Activated gamma-delta T cell treated with anti-CD3 and anti-CD28 coated beads, Interleukin-2, amount 50 U/mL, for 16 hours (primary cell): ENCODE data around the gene HOXA9.

ENCODE experiments used
- DNase-seq: peaks from one replicate; pipeline ENCODE4 v3.0.0-alpha.2; 2020; ENCODE audit warnings: low read depth

Gene HOXA9

GRCh38 chr7:27141137-27141922 is 24.0 kb downstream of the HOXA9 start:
- DNase-seq, result no peak

GRCh38 chr7:27140126-27140857 is 25.0 kb downstream of the HOXA9 start:
- DNase-seq, result no peak

GRCh38 chr7:27139334-27140125 is 25.8 kb downstream of the HOXA9 start:
- DNase-seq, result no peak

DNA sequence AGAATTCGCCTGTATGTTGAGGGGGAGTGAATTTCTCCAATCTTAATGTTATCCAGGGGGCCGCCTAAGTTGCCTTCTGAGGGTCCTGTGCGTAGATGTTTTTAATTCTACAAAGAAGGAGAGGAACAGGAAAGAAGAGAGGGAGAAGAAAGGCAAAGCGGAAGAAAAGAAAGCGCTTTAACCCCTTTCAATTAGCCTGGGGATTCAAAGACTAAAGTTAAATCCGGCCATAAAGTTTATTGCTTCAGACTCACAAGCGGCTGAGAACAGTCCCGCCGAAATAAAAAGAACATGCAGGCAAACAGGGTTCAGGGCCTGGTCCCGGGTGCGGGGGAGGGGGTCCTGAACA is 26.4 kb downstream of the HOXA9 start:
- DNase-seq, result no peak

DNA sequence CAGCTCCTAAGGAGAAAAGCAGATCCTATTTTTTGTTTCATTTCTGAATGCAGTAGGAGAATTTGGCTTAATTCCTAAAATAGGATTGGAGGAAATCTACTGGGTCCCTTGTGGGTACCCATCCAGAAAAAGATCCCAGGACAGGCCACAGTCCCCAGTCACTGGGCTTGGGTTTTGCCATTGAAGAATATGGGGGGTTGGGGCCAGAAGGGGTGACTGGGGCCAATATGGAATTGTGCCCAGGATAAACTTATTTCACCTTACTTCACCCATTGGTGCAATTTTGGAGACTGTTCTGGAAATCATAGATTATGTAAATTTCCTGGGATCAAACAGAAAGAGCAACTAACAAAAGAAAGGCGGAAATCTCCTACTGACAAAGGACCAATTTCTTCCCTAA is 26.9 kb downstream of the HOXA9 start:
- DNase-seq, result no peak

GRCh38 chr7:27137640-27138315 is 27.6 kb downstream of the HOXA9 start:
- DNase-seq, result no peak

DNA sequence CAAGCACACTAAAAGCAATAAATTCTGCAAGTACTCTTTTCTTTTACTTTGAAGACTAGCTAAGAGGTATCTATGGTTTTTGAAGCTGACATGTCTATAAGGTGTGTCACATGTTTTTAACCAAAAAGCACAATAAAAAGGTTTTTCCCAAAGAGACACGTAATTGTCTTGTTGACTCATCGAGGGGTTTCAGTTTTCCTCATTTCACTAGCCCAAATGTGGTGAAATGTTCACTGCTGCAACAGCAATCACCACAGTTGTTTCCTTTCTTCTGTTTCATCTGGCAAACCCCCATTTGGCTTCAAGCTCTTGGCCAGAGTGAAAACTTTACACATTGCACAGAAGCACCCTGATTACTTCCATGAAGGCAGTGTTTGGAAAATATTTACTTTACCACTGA is 30.9 kb downstream of the HOXA9 start:
- DNase-seq, result no peak

- no peak for DNase-seq
Observed at GRCh38 chr7:27133409-27134231, 31.7 kb downstream of the HOXA9 start.

DNA sequence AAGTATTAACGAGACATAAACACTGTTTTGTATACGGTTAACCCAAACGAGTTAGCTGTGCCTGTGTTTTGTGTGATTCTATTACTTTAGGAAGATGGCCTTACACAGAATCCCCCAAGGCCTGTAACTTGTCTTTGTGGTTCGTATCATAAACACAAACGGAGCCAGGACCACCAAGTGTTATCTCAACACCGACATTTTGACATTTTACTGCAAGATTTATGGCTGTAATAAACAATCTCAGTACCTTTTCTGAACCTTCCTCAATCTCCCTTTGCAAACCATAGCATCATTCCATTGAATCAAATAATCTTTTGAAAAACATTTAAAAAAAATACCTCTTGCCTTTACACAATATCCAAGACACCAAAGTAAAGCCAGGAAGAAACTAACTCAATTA is 32.4 kb downstream of the HOXA9 start:
- no peak for DNase-seq

DNA sequence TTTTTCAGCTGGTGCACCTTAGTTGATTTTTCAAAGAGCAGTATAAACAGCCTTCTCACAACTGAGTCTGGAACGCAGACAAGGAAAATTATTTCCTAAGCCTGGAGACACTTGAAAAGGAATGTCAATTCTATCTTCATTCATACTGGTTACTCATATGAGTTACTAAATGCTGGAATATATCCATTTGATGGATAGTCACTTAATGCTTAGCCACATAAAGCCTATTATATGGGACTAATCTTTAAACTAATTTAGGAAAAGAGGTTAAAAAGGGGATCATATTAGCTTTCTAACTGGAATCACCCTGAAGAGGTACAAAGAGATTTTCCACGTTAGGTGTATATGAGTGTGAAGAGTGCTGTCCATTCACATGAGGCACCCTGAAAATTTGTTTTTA is 33.1 kb downstream of the HOXA9 start:
- DNase-seq, result no peak

GRCh38 chr7:27131390-27131819 is 33.9 kb downstream of the HOXA9 start:
- no peak for DNase-seq

DNA sequence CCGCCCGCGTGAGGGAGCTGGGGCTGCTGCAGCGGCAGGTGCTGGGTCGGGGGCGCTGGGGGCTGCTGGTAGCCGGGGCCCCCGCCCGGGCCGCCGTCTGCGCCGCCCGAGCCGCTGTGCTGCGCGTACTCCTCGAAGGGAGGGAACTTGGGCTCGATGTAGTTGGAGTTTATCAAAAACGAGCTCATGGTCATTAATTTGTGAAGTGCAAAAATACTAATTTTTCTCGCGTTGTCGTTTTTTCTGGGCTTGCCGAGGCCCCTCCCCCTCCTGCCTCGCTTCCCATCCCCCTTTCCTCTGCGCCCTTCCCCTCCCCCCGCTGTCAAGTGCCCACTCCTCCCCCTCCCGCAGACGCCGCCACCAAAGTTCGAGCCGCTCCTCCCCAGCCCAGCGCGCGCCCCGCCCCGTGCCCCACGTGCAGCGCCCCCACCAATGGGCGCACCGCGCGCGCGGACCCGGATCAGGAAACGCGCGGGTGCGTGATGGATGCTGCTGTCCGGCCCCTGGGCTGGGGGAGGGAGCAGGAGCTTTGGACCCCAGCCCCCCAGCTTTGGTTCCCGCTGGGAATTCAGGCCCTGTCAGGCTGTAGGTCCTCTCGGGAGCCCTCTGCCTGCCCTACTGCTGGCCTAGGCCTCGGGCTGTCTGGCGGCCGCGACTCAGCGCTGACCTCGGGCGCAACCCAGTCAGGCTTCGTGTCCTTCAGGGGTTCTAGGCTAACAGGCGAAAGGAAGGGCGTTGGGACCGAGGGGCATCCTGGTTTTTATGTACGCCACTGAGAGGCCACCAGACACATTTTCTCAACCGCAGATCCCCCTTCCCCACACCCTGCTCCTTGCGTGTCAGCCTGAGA is 34.6 kb downstream of the HOXA9 start, which contains the start of gene HOXA4:
HOXA4 (minus strand) TSS at position 218 of the 850 bp plus-strand sequence; CDS start at position 194, 24 bp downstream.
- peak; percentile 53 for DNase-seq

DNA sequence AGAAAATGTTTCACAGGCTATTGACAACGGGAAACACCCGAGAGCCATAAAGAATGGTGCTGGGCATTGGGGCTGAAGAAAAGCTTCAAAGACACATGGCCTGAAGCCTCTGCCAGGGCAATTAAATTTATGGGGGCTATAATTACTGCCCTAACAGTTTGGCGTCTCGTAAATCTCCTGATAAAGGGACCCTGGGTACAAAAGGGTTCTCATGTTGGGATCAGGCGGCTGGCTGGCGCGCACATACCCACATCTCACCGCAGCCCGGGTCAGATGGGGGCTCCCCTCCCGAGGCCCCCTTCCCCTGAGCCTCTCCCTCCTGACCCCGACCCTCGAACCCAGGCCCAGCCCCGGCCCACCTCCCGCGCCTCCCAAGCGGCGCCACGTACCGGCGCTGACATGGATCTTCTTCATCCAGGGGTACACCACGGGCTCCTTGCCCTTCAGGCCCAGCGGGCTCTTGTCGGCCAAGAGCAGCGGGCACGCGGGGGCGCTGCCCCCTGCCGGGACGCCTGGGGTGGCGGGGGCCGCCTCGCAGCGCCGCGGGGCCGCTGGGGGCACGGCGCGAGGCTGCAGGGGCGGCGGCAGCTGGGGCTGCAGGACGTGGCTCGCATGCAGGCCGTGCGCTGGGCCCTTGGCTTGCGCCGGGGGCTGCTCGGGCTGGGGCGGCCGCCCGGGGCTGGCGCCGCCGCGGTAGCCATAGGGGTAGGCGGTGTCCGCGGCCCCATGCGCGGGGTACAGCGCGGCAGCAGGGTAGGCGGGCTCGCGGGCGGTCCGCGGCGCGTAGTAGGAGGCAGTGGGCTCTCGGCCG is 35.4 kb downstream of the HOXA9 start:
- DNase-seq, result no peak

- DNase-seq, result no peak
Observed at GRCh38 chr7:27128776-27129728, 36.3 kb downstream of the HOXA9 start.

- no peak for DNase-seq
Observed at GRCh38 chr7:27128034-27128433, 37.3 kb downstream of the HOXA9 start.

DNA sequence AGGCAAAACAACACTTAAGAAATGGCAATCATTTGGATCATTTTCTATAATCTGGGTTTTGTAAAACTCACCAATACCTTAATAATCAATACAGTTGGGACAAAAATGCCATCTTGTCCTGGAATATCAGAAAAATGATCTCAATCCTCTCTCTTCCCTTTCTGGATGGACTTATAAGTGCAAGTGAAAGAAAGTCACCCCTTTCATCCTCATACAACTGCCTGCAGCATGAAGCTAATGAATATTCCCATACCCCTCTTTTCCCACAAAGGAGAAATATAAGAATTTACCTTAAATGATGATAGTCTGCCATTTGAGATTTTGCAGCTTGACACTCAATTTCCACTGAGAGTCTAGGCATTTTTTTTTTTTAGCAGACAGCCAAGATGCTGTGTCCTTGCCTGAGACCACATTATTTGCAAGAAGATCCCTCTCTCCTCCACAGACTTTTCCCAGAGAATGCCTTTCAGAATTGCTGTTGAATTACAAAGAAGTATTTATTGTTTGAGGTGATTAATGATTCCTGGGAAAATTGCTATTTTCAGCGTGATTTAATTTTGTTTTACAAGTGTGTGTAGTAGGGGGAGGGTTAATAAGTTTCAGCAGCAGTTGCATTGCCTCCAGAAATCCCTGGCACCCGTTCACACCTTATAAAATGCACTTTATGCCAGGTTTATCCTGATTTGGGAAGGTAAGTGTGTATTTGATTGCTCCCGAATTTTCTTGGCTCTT is 38.6 kb downstream of the HOXA9 start:
- no peak for DNase-seq

- DNase-seq, result no peak
Observed at GRCh38 chr7:27125986-27126394, 39.3 kb downstream of the HOXA9 start.
